22Rv1 (cell line): ENCODE data around the gene PSG4.
"Not testable (repeated sequence)": the region's sequence is repeated elsewhere in the genome, so short reads cannot be mapped to it uniquely, and the experiment has no call there.

Source experiments
- CTCF ChIP-seq: fragments of 450-650 bp; IDR thresholded peaks from 2 replicates; pipeline ENCODE4 v1.5.1; 2017; ENCODE audit warnings: mild to moderate bottlenecking
- ZFX ChIP-seq: fragments of 450-650 bp; IDR thresholded peaks from 2 replicates; pipeline ENCODE4 v1.6.1; 2017; ENCODE audit warnings: antibody characterized with exemption, borderline replicate concordance

GRCh38 chr19:43186311-43186935 is 19.0 kb downstream of the PSG4 start, which contains the start of gene PSG5:
- not testable (repeated sequence) for TF ChIP-seq CTCF, ZFX
